ENCODE results near the gene DPEP1. TPM values are rescaled to one million over a fixed set of nuclear protein-coding genes. Genes with fewer than 3 reads are reported as not detected.

Gene DPEP1
- total RNA-seq, 1 experiment from 2014 or later: 10.7 TPM

- Histone ChIP-seq H3K4me3 (no peak overlapping the region), H3K36me3 (no peaks in the 10 kb centered on the region), H3K9me3 (replicated peaks) (no peaks in the 10 kb centered on the region), H3K4me1 (replicated peaks) (peaks cover 17% of the 10 kb centered on the region), H3K27ac (no peak overlapping the region), H3K27me3 (replicated peaks) (no peaks in the 10 kb centered on the region)
- DNase-seq (ENCODE audit: low read depth in 1 of 2, low spot score in 2 of 2): no peak
These were observed 14.0 kb upstream of the DPEP1 start for GRCh38 chr16:89599451-89599858.

- DNase-seq (ENCODE audit: low read depth in 1 of 2, low spot score in 2 of 2): no peak
- H3K27me3 ChIP-seq (replicated peaks): no peaks in the 10 kb centered on the region
- no peak overlapping the region for H3K4me3 ChIP-seq
- no peak overlapping the region for H3K27ac ChIP-seq
- H3K36me3 ChIP-seq: no peaks in the 10 kb centered on the region
- H3K9me3 ChIP-seq (replicated peaks): no peaks in the 10 kb centered on the region
- peaks cover 17% of the 10 kb centered on the region for H3K4me1 ChIP-seq (replicated peaks)
These were observed 13.5 kb upstream of the DPEP1 start for GRCh38 chr16:89599902-89600301.

- DNase-seq (ENCODE audit: low read depth in 1 of 2, low spot score in 2 of 2): no peak
- Histone ChIP-seq H3K9me3 (replicated peaks) (no peaks in the 10 kb centered on the region), H3K27ac (no peak overlapping the region), H3K36me3 (no peaks in the 10 kb centered on the region), H3K4me3 (no peak overlapping the region), H3K27me3 (replicated peaks) (no peaks in the 10 kb centered on the region), H3K4me1 (replicated peaks) (peaks cover 17% of the 10 kb centered on the region)
These were observed 13.0 kb upstream of the DPEP1 start for GRCh38 chr16:89600427-89600826.

- Histone ChIP-seq H3K27me3 (replicated peaks) (no peaks in the 10 kb centered on the region), H3K4me3 (no peak overlapping the region), H3K4me1 (replicated peaks) (peaks cover 17% of the 10 kb centered on the region), H3K27ac (no peak overlapping the region), H3K9me3 (replicated peaks) (no peaks in the 10 kb centered on the region), H3K36me3 (no peaks in the 10 kb centered on the region)
- no peak for DNase-seq (ENCODE audit: low read depth in 1 of 2, low spot score in 2 of 2)
These were observed 12.5 kb upstream of the DPEP1 start for GRCh38 chr16:89600956-89601355.

GRCh38 chr16:89601906-89602272 lies 11.6 kb upstream of the DPEP1 start:
- no peak overlapping the region for H3K27ac ChIP-seq
- no peaks in the 10 kb centered on the region for H3K9me3 ChIP-seq (replicated peaks)
- no peaks in the 10 kb centered on the region for H3K27me3 ChIP-seq (replicated peaks)
- H3K4me3 ChIP-seq: no peak overlapping the region
- peaks cover 17% of the 10 kb centered on the region for H3K4me1 ChIP-seq (replicated peaks)
- no peak for DNase-seq (ENCODE audit: low read depth in 1 of 2, low spot score in 2 of 2)
- H3K36me3 ChIP-seq: no peaks in the 10 kb centered on the region

GRCh38 chr16:89602273-89602951 lies 11.0 kb upstream of the DPEP1 start:
- Histone ChIP-seq H3K27me3 (replicated peaks) (no peaks in the 10 kb centered on the region), H3K36me3 (no peaks in the 10 kb centered on the region), H3K4me3 (no peak overlapping the region), H3K4me1 (replicated peaks) (peaks cover 17% of the 10 kb centered on the region), H3K27ac (no peak overlapping the region), H3K9me3 (replicated peaks) (no peaks in the 10 kb centered on the region)
- DNase-seq (ENCODE audit: low read depth in 1 of 2, low spot score in 2 of 2): peak; percentile 73 to 84

- no peak overlapping the region for H3K27ac ChIP-seq
- H3K9me3 ChIP-seq (replicated peaks): no peaks in the 10 kb centered on the region
- H3K4me3 ChIP-seq: no peak overlapping the region
These were observed 10.4 kb upstream of the DPEP1 start for GRCh38 chr16:89602952-89603590.

GRCh38 chr16:89604764-89605163 lies 8.7 kb upstream of the DPEP1 start:
- Histone ChIP-seq H3K4me3 (no peak overlapping the region), H3K4me1 (replicated peaks) (peaks cover 26% of the 10 kb centered on the region), H3K27me3 (replicated peaks) (no peaks in the 10 kb centered on the region), H3K27ac (no peak overlapping the region), H3K9me3 (replicated peaks) (no peaks in the 10 kb centered on the region), H3K36me3 (no peaks in the 10 kb centered on the region)
- DNase-seq (ENCODE audit: low read depth in 1 of 2, low spot score in 2 of 2): no peak

More at GRCh38 chr16:89602952-89603590, 10.4 kb upstream of the DPEP1 start:
- DNase-seq (ENCODE audit: low read depth in 1 of 2, low spot score in 2 of 2): no peak
- no peaks in the 10 kb centered on the region for H3K36me3 ChIP-seq
- peaks cover 17% of the 10 kb centered on the region for H3K4me1 ChIP-seq (replicated peaks)
- no peaks in the 10 kb centered on the region for H3K27me3 ChIP-seq (replicated peaks)

- Histone ChIP-seq H3K27ac (no peak overlapping the region), H3K27me3 (replicated peaks) (no peaks in the 10 kb centered on the region), H3K9me3 (replicated peaks) (no peaks in the 10 kb centered on the region)
These were observed 8.1 kb upstream of the DPEP1 start for GRCh38 chr16:89605186-89605970.

GRCh38 chr16:89606006-89606405 lies 7.4 kb upstream of the DPEP1 start:
- Histone ChIP-seq H3K36me3 (no peaks in the 10 kb centered on the region), H3K9me3 (replicated peaks) (no peaks in the 10 kb centered on the region), H3K4me1 (replicated peaks) (peaks cover 29% of the 10 kb centered on the region), H3K27ac (no peak overlapping the region), H3K4me3 (no peak overlapping the region), H3K27me3 (replicated peaks) (no peaks in the 10 kb centered on the region)
- DNase-seq (ENCODE audit: low read depth in 1 of 2, low spot score in 2 of 2): no peak

More at GRCh38 chr16:89605186-89605970, 8.1 kb upstream of the DPEP1 start:
- DNase-seq (ENCODE audit: low read depth in 1 of 2, low spot score in 2 of 2): no peak
- peaks cover 29% of the 10 kb centered on the region for H3K4me1 ChIP-seq (replicated peaks)
- no peak overlapping the region for H3K4me3 ChIP-seq
- no peaks in the 10 kb centered on the region for H3K36me3 ChIP-seq

GRCh38 chr16:89607453-89607852 lies 6.0 kb upstream of the DPEP1 start:
- Histone ChIP-seq H3K27me3 (replicated peaks) (no peaks in the 10 kb centered on the region), H3K4me3 (no peak overlapping the region), H3K4me1 (replicated peaks) (peaks cover 19% of the 10 kb centered on the region), H3K36me3 (no peaks in the 10 kb centered on the region), H3K27ac (no peak overlapping the region), H3K9me3 (replicated peaks) (no peaks in the 10 kb centered on the region)
- no peak for DNase-seq (ENCODE audit: low read depth in 1 of 2, low spot score in 2 of 2)

GRCh38 chr16:89607937-89608740 lies 5.3 kb upstream of the DPEP1 start:
- Histone ChIP-seq H3K36me3 (no peaks in the 10 kb centered on the region), H3K4me3 (no peak overlapping the region), H3K27me3 (replicated peaks) (no peaks in the 10 kb centered on the region), H3K9me3 (replicated peaks) (no peaks in the 10 kb centered on the region), H3K27ac (no peak overlapping the region), H3K4me1 (replicated peaks) (peaks cover 13% of the 10 kb centered on the region)
- DNase-seq (ENCODE audit: low read depth in 1 of 2, low spot score in 2 of 2): no peak

- Histone ChIP-seq H3K4me3 (no peak overlapping the region), H3K4me1 (replicated peaks) (peaks cover 12% of the 10 kb centered on the region), H3K9me3 (replicated peaks) (no peaks in the 10 kb centered on the region), H3K27me3 (replicated peaks) (no peaks in the 10 kb centered on the region), H3K27ac (no peak overlapping the region), H3K36me3 (no peaks in the 10 kb centered on the region)
- no peak for DNase-seq (ENCODE audit: low read depth in 1 of 2, low spot score in 2 of 2)
These were observed 3.4 kb upstream of the DPEP1 start for GRCh38 chr16:89610108-89610453.

Data from SJSA1 (cell line).